ENCODE results near the gene ALDH1A3. TPM values are rescaled to one million over a fixed set of nuclear protein-coding genes. Genes with fewer than 3 reads are reported as not detected.
A peak's percentile ranks its signal among the peaks of the same experiment; 100 is the strongest.

Gene ALDH1A3
- total and polyA plus RNA-seq, 2 donors: 1.0 to 7.8 TPM

DNA sequence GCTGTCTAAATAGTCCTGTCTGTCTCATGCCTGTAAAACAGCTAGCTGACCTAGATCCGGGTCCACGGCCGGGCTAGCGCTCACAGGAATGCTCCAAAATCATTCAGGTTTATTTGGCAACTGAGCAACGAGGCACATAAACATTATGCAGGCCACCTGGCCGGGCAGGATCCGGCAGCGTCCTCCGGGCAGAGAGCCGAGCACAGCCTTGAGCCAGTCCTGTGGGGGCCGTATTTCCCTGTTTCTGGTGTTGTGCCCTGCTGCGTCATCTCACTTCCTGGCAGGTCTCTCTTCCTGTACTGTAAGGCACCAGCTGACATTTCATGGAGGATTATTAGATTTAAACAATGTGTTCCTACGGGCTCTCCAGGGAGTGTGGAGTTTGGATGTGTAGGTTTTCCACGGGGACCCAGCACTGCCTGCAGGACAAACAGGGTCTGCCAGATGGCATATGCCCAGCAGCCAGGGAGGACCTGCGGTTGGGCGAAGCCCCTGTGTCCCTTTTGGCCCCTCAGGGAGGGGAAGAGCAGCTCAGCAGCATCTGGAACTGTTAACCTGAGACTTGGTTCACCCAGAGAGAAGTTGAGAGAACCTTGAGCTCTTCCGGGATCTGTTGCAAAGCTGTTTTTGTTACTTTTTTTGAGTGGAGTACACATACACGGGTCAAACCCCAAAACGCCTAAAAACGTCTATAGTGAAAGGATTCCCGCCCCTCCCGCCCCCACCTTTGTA lies 23.0 kb downstream of the ALDH1A3 start:
- H3K36me3 ChIP-seq (ENCODE audit: control insufficient read depth in 2 of 2, insufficient read depth in 2 of 2, low read length in 1 of 2): no peaks in the 10 kb centered on the region
- WGBS: 64% methylated on average over 22 of the region's 22 CpGs
- peak overlapping the region; percentile 81 to 89 for H3K27ac ChIP-seq (ENCODE audit: low read depth in 1 of 2, low read length in 1 of 2)
- H3K4me3 ChIP-seq (ENCODE audit: low read length in 2 of 2): no peak overlapping the region
- DNase-seq (ENCODE audit: low read depth in 6 of 9, low spot score in 9 of 9): peak in 1 of 9 donors; percentile 27
- H3K9me3 ChIP-seq (ENCODE audit: control insufficient read depth in 2 of 2, insufficient read depth in 1 of 2, low read length in 1 of 2): no peaks in the 10 kb centered on the region
- H3K4me1 ChIP-seq (ENCODE audit: control insufficient read depth in 2 of 2, insufficient read depth in 2 of 2, low read length in 2 of 2): peaks cover 0 to 9% of the 10 kb centered on the region in 2 donors
- H3K27me3 ChIP-seq (ENCODE audit: control insufficient read depth in 2 of 2, insufficient read depth in 1 of 2, low read length in 1 of 2): no peaks in the 10 kb centered on the region

DNA sequence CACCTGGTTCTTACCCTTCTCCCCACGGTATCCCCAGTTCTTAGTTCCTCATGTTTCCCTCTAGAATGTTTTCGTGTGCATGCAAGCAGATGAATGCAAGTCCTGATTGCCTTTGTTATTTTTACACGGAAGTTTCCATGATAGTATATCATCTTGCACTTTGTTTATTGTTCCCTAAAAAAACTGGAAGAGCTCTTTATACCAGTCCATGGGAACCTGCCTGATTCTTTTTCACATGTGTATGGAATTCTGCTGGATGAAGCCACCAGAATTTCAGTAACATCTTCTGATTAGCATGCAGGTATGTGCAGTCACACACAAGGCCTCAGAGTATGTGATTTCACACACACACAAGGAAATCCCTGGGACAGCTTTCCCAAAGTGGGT lies 23.5 kb downstream of the ALDH1A3 start:
- Histone ChIP-seq H3K36me3 (ENCODE audit: control insufficient read depth in 2 of 2, insufficient read depth in 2 of 2, low read length in 1 of 2) (no peaks in the 10 kb centered on the region), H3K4me3 (ENCODE audit: low read length in 2 of 2) (no peak overlapping the region), H3K4me1 (ENCODE audit: control insufficient read depth in 2 of 2, insufficient read depth in 2 of 2, low read length in 2 of 2) (peaks cover 0 to 9% of the 10 kb centered on the region in 2 donors), H3K27ac (ENCODE audit: low read depth in 1 of 2, low read length in 1 of 2) (peak overlapping the region; percentile 20 to 81), H3K9me3 (ENCODE audit: control insufficient read depth in 2 of 2, insufficient read depth in 1 of 2, low read length in 1 of 2) (no peaks in the 10 kb centered on the region), H3K27me3 (ENCODE audit: control insufficient read depth in 2 of 2, insufficient read depth in 1 of 2, low read length in 1 of 2) (no peaks in the 10 kb centered on the region)
- no peak for DNase-seq (ENCODE audit: low read depth in 6 of 9, low spot score in 9 of 9)
- 90% methylated on average over 3 of the region's 3 CpGs for WGBS

DNA sequence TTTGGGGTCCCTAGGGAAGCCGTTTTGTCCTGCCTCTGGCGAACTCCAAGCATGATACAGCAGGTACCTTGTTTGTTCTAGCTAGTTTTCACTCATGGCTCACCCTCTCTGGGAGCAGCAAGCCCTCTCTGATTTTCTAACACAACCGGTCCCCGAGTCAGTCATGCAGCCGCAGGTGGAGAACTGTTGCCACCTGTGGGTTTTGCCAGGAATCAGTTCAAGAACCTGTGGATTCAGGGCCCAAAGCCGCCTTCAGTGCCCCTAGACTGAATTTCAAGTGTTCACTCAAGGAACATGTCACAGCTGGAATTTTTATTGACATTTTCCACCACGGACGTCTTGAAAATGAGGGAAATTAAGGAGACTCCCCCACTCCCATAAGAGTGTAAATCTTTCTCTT lies 26.2 kb downstream of the ALDH1A3 start:
- WGBS: 93% methylated on average over 8 of the region's 8 CpGs
- peaks cover 0 to 9% of the 10 kb centered on the region in 2 donors for H3K4me1 ChIP-seq (ENCODE audit: control insufficient read depth in 2 of 2, insufficient read depth in 2 of 2, low read length in 2 of 2)
- no peaks in the 10 kb centered on the region for H3K27me3 ChIP-seq (ENCODE audit: control insufficient read depth in 2 of 2, insufficient read depth in 1 of 2, low read length in 1 of 2)
- no peak overlapping the region for H3K27ac ChIP-seq (ENCODE audit: low read depth in 1 of 2, low read length in 1 of 2)
- no peaks in the 10 kb centered on the region for H3K36me3 ChIP-seq (ENCODE audit: control insufficient read depth in 2 of 2, insufficient read depth in 2 of 2, low read length in 1 of 2)
- H3K4me3 ChIP-seq (ENCODE audit: low read length in 2 of 2): no peak overlapping the region
- DNase-seq (ENCODE audit: low read depth in 6 of 9, low spot score in 9 of 9): no peak
- no peaks in the 10 kb centered on the region for H3K9me3 ChIP-seq (ENCODE audit: control insufficient read depth in 2 of 2, insufficient read depth in 1 of 2, low read length in 1 of 2)

DNA sequence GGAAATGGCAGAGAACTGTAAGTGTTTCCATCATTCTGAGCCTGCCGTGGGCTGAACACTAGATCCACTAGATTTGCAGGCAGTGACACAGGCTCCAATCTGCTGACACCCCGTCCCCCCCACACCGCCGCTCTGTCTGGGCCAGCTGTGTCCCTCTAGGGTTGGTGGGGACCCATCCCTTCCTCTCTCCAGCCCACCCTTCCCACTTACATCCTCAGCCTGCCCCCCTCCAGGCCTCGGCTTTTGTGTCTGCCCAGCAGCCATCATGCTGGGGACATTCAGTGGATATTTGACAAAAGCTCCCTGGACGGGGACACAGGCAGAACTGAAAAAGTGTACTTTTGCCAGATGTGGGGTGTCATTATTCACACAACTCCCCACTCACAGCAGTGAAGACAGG lies 28.8 kb downstream of the ALDH1A3 start:
- no peaks in the 10 kb centered on the region for H3K4me1 ChIP-seq (ENCODE audit: control insufficient read depth in 2 of 2, insufficient read depth in 2 of 2, low read length in 2 of 2)
- H3K27me3 ChIP-seq (ENCODE audit: control insufficient read depth in 2 of 2, insufficient read depth in 1 of 2, low read length in 1 of 2): no peaks in the 10 kb centered on the region
- no peak overlapping the region for H3K27ac ChIP-seq (ENCODE audit: low read depth in 1 of 2, low read length in 1 of 2)
- no peak for DNase-seq (ENCODE audit: low read depth in 6 of 9, low spot score in 9 of 9)
- H3K36me3 ChIP-seq (ENCODE audit: control insufficient read depth in 2 of 2, insufficient read depth in 2 of 2, low read length in 1 of 2): no peaks in the 10 kb centered on the region
- no peaks in the 10 kb centered on the region for H3K9me3 ChIP-seq (ENCODE audit: control insufficient read depth in 2 of 2, insufficient read depth in 1 of 2, low read length in 1 of 2)
- H3K4me3 ChIP-seq (ENCODE audit: low read length in 2 of 2): no peak overlapping the region
- 95% methylated on average over 6 of the region's 6 CpGs for WGBS

DNA sequence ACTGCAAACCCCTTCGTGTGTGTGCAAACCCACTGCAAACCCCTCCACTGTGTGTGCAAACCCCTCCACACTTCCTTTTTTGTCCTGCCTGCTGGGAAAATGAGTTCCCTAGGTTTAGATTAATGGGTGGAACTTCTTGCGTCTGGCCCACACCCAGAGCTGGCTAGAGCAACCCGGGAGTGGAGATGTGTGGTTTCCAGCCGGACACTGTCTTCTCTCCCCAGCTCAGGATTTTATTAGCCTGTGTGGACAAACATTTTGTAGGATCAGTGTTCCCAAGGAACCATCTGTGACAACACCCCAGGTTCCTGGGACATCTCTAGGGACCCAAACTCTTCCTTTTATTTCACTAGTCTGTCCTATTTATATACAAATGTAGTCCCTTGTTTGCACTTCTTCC lies 29.9 kb downstream of the ALDH1A3 start:
- DNase-seq (ENCODE audit: low read depth in 6 of 9, low spot score in 9 of 9): no peak
- 96% methylated on average over 4 of the region's 4 CpGs for WGBS

DNA sequence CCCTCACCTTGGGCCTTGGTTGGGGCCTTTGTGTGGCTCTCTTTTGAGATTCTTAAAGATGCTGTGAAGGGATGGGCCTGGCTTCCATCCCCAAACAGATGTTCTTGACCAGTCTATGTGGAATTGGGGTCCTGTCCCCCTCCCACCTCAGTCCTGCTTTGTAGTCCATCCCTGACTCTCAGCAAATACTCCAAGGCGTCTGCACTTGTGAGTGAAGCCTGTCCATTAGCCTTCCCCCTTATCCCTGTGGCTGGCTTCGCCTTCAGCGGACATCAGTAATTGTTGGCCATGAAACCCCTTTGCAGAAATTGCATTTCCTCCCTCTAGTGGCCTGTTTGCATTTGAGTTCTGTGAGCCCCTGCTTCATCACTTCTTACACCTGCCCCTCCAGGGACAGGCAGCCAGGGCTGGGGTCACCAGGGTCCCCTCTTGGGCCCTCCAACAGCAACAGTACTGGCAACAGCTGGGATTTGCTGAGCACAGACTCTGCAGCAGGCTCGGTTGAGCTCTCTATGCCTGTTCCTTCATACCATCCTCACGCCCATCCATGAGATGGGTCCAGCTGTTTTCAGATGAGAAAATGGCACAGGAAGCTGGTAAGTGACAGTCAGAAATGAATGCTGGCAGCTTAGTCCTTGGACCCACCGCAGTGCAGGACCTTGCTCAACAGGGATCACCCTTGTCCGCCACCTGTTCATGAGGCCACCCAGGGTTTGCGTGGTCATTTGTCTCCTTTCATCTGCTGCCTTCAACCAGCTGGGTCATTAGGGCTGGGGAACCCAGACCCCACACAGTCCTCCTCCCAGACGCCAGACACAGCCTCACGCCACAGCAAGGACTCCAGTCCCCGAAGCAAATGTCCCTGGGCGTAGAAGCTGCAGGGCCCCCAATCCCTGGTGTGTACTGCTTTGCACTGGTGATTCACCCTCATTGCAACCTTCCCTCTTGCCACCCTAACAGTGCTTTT lies 30.6 kb downstream of the ALDH1A3 start:
- Histone ChIP-seq H3K9me3 (ENCODE audit: control insufficient read depth in 2 of 2, insufficient read depth in 1 of 2, low read length in 1 of 2) (no peaks in the 10 kb centered on the region), H3K4me1 (ENCODE audit: control insufficient read depth in 2 of 2, insufficient read depth in 2 of 2, low read length in 2 of 2) (no peaks in the 10 kb centered on the region), H3K27me3 (ENCODE audit: control insufficient read depth in 2 of 2, insufficient read depth in 1 of 2, low read length in 1 of 2) (peaks cover 0 to 5% of the 10 kb centered on the region in 2 donors), H3K36me3 (ENCODE audit: control insufficient read depth in 2 of 2, insufficient read depth in 2 of 2, low read length in 1 of 2) (no peaks in the 10 kb centered on the region), H3K4me3 (ENCODE audit: low read length in 2 of 2) (no peak overlapping the region), H3K27ac (ENCODE audit: low read depth in 1 of 2, low read length in 1 of 2) (no peak overlapping the region)
- WGBS: 90% methylated on average over 12 of the region's 12 CpGs
- no peak for DNase-seq (ENCODE audit: low read depth in 6 of 9, low spot score in 9 of 9)

More for the DNA sequence above, 29.9 kb downstream of the ALDH1A3 start:
- H3K36me3 ChIP-seq (ENCODE audit: control insufficient read depth in 2 of 2, insufficient read depth in 2 of 2, low read length in 1 of 2): no peaks in the 10 kb centered on the region
- H3K9me3 ChIP-seq (ENCODE audit: control insufficient read depth in 2 of 2, insufficient read depth in 1 of 2, low read length in 1 of 2): no peaks in the 10 kb centered on the region
- H3K4me3 ChIP-seq (ENCODE audit: low read length in 2 of 2): no peak overlapping the region
- H3K4me1 ChIP-seq (ENCODE audit: control insufficient read depth in 2 of 2, insufficient read depth in 2 of 2, low read length in 2 of 2): no peaks in the 10 kb centered on the region
- peaks cover 0 to 5% of the 10 kb centered on the region in 2 donors for H3K27me3 ChIP-seq (ENCODE audit: control insufficient read depth in 2 of 2, insufficient read depth in 1 of 2, low read length in 1 of 2)
- no peak overlapping the region for H3K27ac ChIP-seq (ENCODE audit: low read depth in 1 of 2, low read length in 1 of 2)

DNA sequence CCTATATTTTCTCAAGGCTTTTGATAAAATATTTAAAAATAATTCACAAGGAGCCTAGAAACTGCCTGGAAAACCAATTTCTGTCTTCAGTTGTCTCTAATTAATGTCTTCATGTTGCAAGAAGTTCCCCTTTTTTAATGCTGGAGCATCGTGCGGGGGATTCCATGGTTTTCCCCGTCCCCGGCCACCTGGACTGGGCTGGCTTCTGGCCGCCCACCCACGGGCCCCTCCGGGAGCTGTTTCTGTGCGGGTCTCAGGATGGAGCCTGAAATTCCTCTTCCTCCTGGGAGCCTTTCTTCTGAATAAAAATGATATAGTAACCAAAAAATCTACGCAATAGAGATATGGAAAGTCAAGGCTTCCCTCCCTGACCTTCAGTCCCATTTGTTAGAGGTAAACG lies 31.5 kb downstream of the ALDH1A3 start:
- peaks cover 0 to 8% of the 10 kb centered on the region in 2 donors for H3K27me3 ChIP-seq (ENCODE audit: control insufficient read depth in 2 of 2, insufficient read depth in 1 of 2, low read length in 1 of 2)
- no peaks in the 10 kb centered on the region for H3K9me3 ChIP-seq (ENCODE audit: control insufficient read depth in 2 of 2, insufficient read depth in 1 of 2, low read length in 1 of 2)
- DNase-seq (ENCODE audit: low read depth in 6 of 9, low spot score in 9 of 9): no peak
- no peak overlapping the region for H3K27ac ChIP-seq (ENCODE audit: low read depth in 1 of 2, low read length in 1 of 2)
- H3K36me3 ChIP-seq (ENCODE audit: control insufficient read depth in 2 of 2, insufficient read depth in 2 of 2, low read length in 1 of 2): no peaks in the 10 kb centered on the region
- WGBS: 91% methylated on average over 10 of the region's 10 CpGs
- no peak overlapping the region for H3K4me3 ChIP-seq (ENCODE audit: low read length in 2 of 2)
- H3K4me1 ChIP-seq (ENCODE audit: control insufficient read depth in 2 of 2, insufficient read depth in 2 of 2, low read length in 2 of 2): no peaks in the 10 kb centered on the region

DNA sequence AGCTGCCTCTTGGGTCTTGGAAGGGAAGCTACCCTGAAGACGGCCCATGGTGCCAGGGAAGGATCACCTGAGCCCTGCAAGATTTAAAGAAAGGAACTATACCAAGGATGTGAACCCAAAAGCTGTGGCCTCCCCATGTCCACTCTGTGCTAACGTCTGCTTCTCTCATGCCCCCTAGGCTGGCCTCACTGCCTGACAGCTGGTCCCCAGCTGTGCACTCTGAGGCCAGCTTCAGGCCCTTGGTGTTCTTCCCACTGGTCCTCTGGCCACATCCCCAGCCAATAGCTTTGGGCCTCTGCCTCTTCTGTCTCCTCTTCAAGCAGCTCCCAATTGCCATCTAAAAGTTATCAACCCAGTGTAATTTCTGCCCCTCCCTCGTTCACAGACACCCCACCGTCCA lies 34.3 kb downstream of the ALDH1A3 start:
- 93% methylated on average over 4 of the region's 4 CpGs for WGBS

DNA sequence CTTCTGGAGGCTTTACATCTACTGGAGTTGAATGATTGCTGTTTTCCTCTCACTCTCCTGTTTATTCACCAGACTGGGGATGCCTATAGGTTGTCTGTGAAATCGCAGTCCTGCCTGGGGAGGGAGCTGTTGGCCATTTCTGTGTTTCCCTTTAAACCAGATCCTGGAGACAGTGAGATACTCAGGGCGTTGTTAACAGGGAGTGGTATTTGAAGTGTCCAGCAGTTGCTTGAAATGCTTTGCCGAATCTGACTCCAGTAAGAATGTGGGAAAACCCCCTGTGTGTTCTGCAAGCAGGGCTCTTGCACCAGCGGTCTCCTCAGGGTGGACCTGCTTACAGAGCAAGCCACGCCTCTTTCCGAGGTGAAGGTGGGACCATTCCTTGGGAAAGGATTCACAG lies 35.2 kb downstream of the ALDH1A3 start:
- 92% methylated on average over 6 of the region's 6 CpGs for WGBS
- H3K27ac ChIP-seq (ENCODE audit: low read depth in 1 of 2, low read length in 1 of 2): no peak overlapping the region
- no peak for DNase-seq (ENCODE audit: low read depth in 6 of 9, low spot score in 9 of 9)

More for the DNA sequence above, 34.3 kb downstream of the ALDH1A3 start:
- peaks cover 10 to 29% of the 10 kb centered on the region in 2 donors for H3K27me3 ChIP-seq (ENCODE audit: control insufficient read depth in 2 of 2, insufficient read depth in 1 of 2, low read length in 1 of 2)
- no peaks in the 10 kb centered on the region for H3K4me1 ChIP-seq (ENCODE audit: control insufficient read depth in 2 of 2, insufficient read depth in 2 of 2, low read length in 2 of 2)
- no peaks in the 10 kb centered on the region for H3K36me3 ChIP-seq (ENCODE audit: control insufficient read depth in 2 of 2, insufficient read depth in 2 of 2, low read length in 1 of 2)
- DNase-seq (ENCODE audit: low read depth in 6 of 9, low spot score in 9 of 9): no peak
- no peak overlapping the region for H3K27ac ChIP-seq (ENCODE audit: low read depth in 1 of 2, low read length in 1 of 2)
- no peaks in the 10 kb centered on the region for H3K9me3 ChIP-seq (ENCODE audit: control insufficient read depth in 2 of 2, insufficient read depth in 1 of 2, low read length in 1 of 2)
- H3K4me3 ChIP-seq (ENCODE audit: low read length in 2 of 2): no peak overlapping the region

More for the DNA sequence above, 35.2 kb downstream of the ALDH1A3 start:
- no peak overlapping the region for H3K4me3 ChIP-seq (ENCODE audit: low read length in 2 of 2)
- peaks cover 19 to 35% of the 10 kb centered on the region in 2 donors for H3K27me3 ChIP-seq (ENCODE audit: control insufficient read depth in 2 of 2, insufficient read depth in 1 of 2, low read length in 1 of 2)
- no peaks in the 10 kb centered on the region for H3K9me3 ChIP-seq (ENCODE audit: control insufficient read depth in 2 of 2, insufficient read depth in 1 of 2, low read length in 1 of 2)
- no peaks in the 10 kb centered on the region for H3K4me1 ChIP-seq (ENCODE audit: control insufficient read depth in 2 of 2, insufficient read depth in 2 of 2, low read length in 2 of 2)
- H3K36me3 ChIP-seq (ENCODE audit: control insufficient read depth in 2 of 2, insufficient read depth in 2 of 2, low read length in 1 of 2): no peaks in the 10 kb centered on the region

Measured in thymus (tissue), 11 donors.